ENCODE results near the gene REEP1.

REEP1 gene

GRCh38 chr2:86344404-86344803 lies 7.0 kb upstream of the REEP1 start:
- Histone ChIP-seq H3K4me2 (ENCODE audit: low read depth, low read length, poor library complexity, severe bottlenecking) (no peak overlapping the region), H2AFZ (ENCODE audit: low read depth, low read length, severe bottlenecking) (no peak overlapping the region), H4K20me1 (ENCODE audit: low read depth, low read length) (no peaks in the 10 kb centered on the region), H3K27me3 (ENCODE audit: low read length) (no peaks in the 10 kb centered on the region), H3K4me3 (ENCODE audit: insufficient read depth, low read length, poor library complexity, severe bottlenecking) (no peak overlapping the region), H3K27ac (ENCODE audit: low read depth, low read length) (no peak overlapping the region), H3K9me2 (replicated peaks; ENCODE audit: insufficient read depth, low read length) (no peaks in the 10 kb centered on the region), H3K36me3 (ENCODE audit: low read length) (no peaks in the 10 kb centered on the region), H3K9ac (ENCODE audit: low read length) (no peak overlapping the region), H3K79me2 (ENCODE audit: insufficient read depth, low read length) (no peaks in the 10 kb centered on the region), H3K9me3 (ENCODE audit: insufficient read depth, low read length) (peaks cover 4% of the 10 kb centered on the region; the same call in 1 of the 2 replicates), H3F3A (ENCODE audit: insufficient read depth) (no peaks in the 10 kb centered on the region)
- TF ChIP-seq, protein P1, sequence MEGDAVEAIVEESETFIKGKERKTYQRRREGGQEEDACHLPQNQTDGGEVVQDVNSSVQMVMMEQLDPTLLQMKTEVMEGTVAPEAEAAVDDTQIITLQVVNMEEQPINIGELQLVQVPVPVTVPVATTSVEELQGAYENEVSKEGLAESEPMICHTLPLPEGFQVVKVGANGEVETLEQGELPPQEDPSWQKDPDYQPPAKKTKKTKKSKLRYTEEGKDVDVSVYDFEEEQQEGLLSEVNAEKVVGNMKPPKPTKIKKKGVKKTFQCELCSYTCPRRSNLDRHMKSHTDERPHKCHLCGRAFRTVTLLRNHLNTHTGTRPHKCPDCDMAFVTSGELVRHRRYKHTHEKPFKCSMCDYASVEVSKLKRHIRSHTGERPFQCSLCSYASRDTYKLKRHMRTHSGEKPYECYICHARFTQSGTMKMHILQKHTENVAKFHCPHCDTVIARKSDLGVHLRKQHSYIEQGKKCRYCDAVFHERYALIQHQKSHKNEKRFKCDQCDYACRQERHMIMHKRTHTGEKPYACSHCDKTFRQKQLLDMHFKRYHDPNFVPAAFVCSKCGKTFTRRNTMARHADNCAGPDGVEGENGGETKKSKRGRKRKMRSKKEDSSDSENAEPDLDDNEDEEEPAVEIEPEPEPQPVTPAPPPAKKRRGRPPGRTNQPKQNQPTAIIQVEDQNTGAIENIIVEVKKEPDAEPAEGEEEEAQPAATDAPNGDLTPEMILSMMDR (IDR thresholded peaks at IDR 0.05; ENCODE audit: insufficient read depth, low read length, poor library complexity, severe bottlenecking) = no peak
- TF ChIP-seq EZH2phosphoT487 (conservative IDR thresholded peaks at IDR 0.05; ENCODE audit: low read length) = no peak

DNA sequence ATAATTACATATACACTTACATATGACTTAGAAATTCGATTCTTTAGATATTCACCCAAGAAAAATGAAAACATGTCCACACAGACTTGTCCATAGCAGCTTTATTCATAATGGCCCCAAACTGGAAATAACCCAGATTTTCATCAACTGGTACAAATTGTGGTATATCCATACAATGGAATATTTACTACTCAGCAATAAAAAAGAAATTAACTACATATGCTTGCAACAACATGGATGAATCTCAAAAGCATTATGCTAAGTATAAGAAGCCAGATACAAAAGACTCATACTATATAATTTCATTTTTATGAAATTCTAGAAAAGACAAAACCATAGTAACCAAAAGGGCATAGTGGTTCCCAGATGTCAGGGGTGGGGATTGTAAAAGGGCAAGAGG lies 5.1 kb upstream of the REEP1 start:
- no peak overlapping the region for H2AFZ ChIP-seq (ENCODE audit: low read depth, low read length, severe bottlenecking)
- TF ChIP-seq, protein P1 (IDR thresholded peaks at IDR 0.05; ENCODE audit: insufficient read depth, low read length, poor library complexity, severe bottlenecking) = no peak
- TF ChIP-seq EZH2phosphoT487 (conservative IDR thresholded peaks at IDR 0.05; ENCODE audit: low read length) = no peak
- no peaks in the 10 kb centered on the region for H4K20me1 ChIP-seq (ENCODE audit: low read depth, low read length)
- H3K4me3 ChIP-seq (ENCODE audit: insufficient read depth, low read length, poor library complexity, severe bottlenecking) = no peak overlapping the region
- H3K9me2 ChIP-seq (replicated peaks; ENCODE audit: insufficient read depth, low read length) = no peaks in the 10 kb centered on the region
- no peaks in the 10 kb centered on the region for H3F3A ChIP-seq (ENCODE audit: insufficient read depth)
- no peak overlapping the region for H3K9ac ChIP-seq (ENCODE audit: low read length)
- no peaks in the 10 kb centered on the region for H3K27me3 ChIP-seq (ENCODE audit: low read length)
- H3K79me2 ChIP-seq (ENCODE audit: insufficient read depth, low read length) = no peaks in the 10 kb centered on the region
- H3K36me3 ChIP-seq (ENCODE audit: low read length) = no peaks in the 10 kb centered on the region
- peaks cover 4% of the 10 kb centered on the region; the same call in 1 of the 2 replicates for H3K9me3 ChIP-seq (ENCODE audit: insufficient read depth, low read length)
- H3K27ac ChIP-seq (ENCODE audit: low read depth, low read length) = no peak overlapping the region
- no peak overlapping the region for H3K4me2 ChIP-seq (ENCODE audit: low read depth, low read length, poor library complexity, severe bottlenecking)

DNA sequence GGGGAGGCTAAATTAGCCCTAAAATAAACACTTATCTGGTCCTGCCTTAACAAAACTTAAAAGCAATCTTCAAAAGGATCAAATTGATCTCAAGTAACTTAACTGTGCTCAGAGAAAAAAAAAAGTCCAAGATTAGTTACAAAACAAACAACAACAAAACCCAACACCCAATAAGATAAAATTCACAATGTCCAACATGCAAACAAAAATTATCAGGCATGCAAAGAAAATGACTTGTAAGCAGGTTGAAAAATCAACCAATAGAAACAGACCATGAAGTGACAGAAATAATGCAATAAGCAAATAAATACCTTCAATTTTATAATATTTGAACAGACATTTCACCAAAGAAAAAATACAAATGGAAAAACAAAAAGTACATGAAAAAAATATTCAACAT lies 4.0 kb upstream of the REEP1 start:
- Histone ChIP-seq H4K20me1 (ENCODE audit: low read depth, low read length) (no peaks in the 10 kb centered on the region), H2AFZ (ENCODE audit: low read depth, low read length, severe bottlenecking) (no peak overlapping the region), H3K9me2 (replicated peaks; ENCODE audit: insufficient read depth, low read length) (no peaks in the 10 kb centered on the region), H3K36me3 (ENCODE audit: low read length) (no peaks in the 10 kb centered on the region), H3K4me2 (ENCODE audit: low read depth, low read length, poor library complexity, severe bottlenecking) (no peak overlapping the region), H3K9me3 (ENCODE audit: insufficient read depth, low read length) (peaks cover 4% of the 10 kb centered on the region; the same call in 1 of the 2 replicates), H3K27me3 (ENCODE audit: low read length) (no peaks in the 10 kb centered on the region), H3K9ac (ENCODE audit: low read length) (no peak overlapping the region), H3K27ac (ENCODE audit: low read depth, low read length) (no peak overlapping the region), H3F3A (ENCODE audit: insufficient read depth) (no peaks in the 10 kb centered on the region), H3K79me2 (ENCODE audit: insufficient read depth, low read length) (no peaks in the 10 kb centered on the region), H3K4me3 (ENCODE audit: insufficient read depth, low read length, poor library complexity, severe bottlenecking) (no peak overlapping the region)
- no peak for TF ChIP-seq EZH2phosphoT487 (conservative IDR thresholded peaks at IDR 0.05; ENCODE audit: low read length)
- TF ChIP-seq, protein P1 (IDR thresholded peaks at IDR 0.05; ENCODE audit: insufficient read depth, low read length, poor library complexity, severe bottlenecking) = no peak
